ENCODE measurements around the gene EHF. TPM values are rescaled to one million over a fixed set of nuclear protein-coding genes. Genes with fewer than 3 reads are reported as not detected.

Gene EHF
- total and polyA plus RNA-seq, 2 experiments from 2014 or later: 5.8 to 9.0 TPM

- no peak for DNase-seq (ENCODE audit: low spot score)
- 100% methylated on average over 1 of the region's 1 CpG for WGBS (ENCODE audit: low lambda C conversion rate, missing lambda C conversion rate)
- Histone ChIP-seq H3K27me3 (no peaks in the 10 kb centered on the region), H3K9me3 (ENCODE audit: low read depth) (no peaks in the 10 kb centered on the region), H2AFZ (no peak overlapping the region), H3K36me3 (replicated peaks; ENCODE audit: insufficient read depth, low read depth) (no peaks in the 10 kb centered on the region), H3K27ac (no peak overlapping the region), H3K4me3 (no peak overlapping the region), H3K9me2 (replicated peaks; ENCODE audit: insufficient read depth) (no peaks in the 10 kb centered on the region), H3K79me2 (no peaks in the 10 kb centered on the region), H4K20me1 (ENCODE audit: insufficient read depth, poor library complexity, severe bottlenecking) (no peaks in the 10 kb centered on the region), H3K4me1 (ENCODE audit: insufficient read depth) (no peaks in the 10 kb centered on the region), H3K4me2 (no peak overlapping the region)
- TF ChIP-seq EZH2phosphoT487 (IDR thresholded peaks at IDR 0.05; ENCODE audit: low read depth, severe bottlenecking, unreplicated experiment): no peak
- no peak for TF ChIP-seq EZH2 (IDR thresholded peaks at IDR 0.05; ENCODE audit: borderline replicate concordance)
- TF ChIP-seq CTCF (IDR thresholded peaks at IDR 0.05; ENCODE audit: poor library complexity): no peak
Measured at GRCh38 chr11:34671117-34671516, 50.2 kb downstream of the EHF start.

- Histone ChIP-seq H3K9me3 (ENCODE audit: low read depth) (no peaks in the 10 kb centered on the region), H3K79me2 (no peaks in the 10 kb centered on the region), H3K27me3 (no peaks in the 10 kb centered on the region), H3K9me2 (replicated peaks; ENCODE audit: insufficient read depth) (no peaks in the 10 kb centered on the region), H3K36me3 (replicated peaks; ENCODE audit: insufficient read depth, low read depth) (no peaks in the 10 kb centered on the region), H3K4me1 (ENCODE audit: insufficient read depth) (no peaks in the 10 kb centered on the region), H3K4me3 (no peak overlapping the region), H3K4me2 (no peak overlapping the region), H2AFZ (no peak overlapping the region), H4K20me1 (ENCODE audit: insufficient read depth, poor library complexity, severe bottlenecking) (no peaks in the 10 kb centered on the region), H3K27ac (no peak overlapping the region)
- TF ChIP-seq EZH2 (IDR thresholded peaks at IDR 0.05; ENCODE audit: borderline replicate concordance) (no peak), EZH2phosphoT487 (IDR thresholded peaks at IDR 0.05; ENCODE audit: low read depth, severe bottlenecking, unreplicated experiment) (no peak), CTCF (IDR thresholded peaks at IDR 0.05; ENCODE audit: poor library complexity) (no peak)
- 100% methylated on average over 1 of the region's 1 CpG for WGBS (ENCODE audit: low lambda C conversion rate, missing lambda C conversion rate)
- no peak for DNase-seq (ENCODE audit: low spot score)
Measured at GRCh38 chr11:34671946-34672345, 51.1 kb downstream of the EHF start.

- WGBS (ENCODE audit: low lambda C conversion rate, missing lambda C conversion rate): 100% methylated on average over 1 of the region's 1 CpG
- no peaks in the 10 kb centered on the region for H3K79me2 ChIP-seq
- no peaks in the 10 kb centered on the region for H3K36me3 ChIP-seq (replicated peaks; ENCODE audit: insufficient read depth, low read depth)
- H3K9me3 ChIP-seq (ENCODE audit: low read depth): no peaks in the 10 kb centered on the region
- no peak for TF ChIP-seq EZH2 (IDR thresholded peaks at IDR 0.05; ENCODE audit: borderline replicate concordance)
- TF ChIP-seq CTCF (IDR thresholded peaks at IDR 0.05; ENCODE audit: poor library complexity): no peak
- no peak for TF ChIP-seq EZH2phosphoT487 (IDR thresholded peaks at IDR 0.05; ENCODE audit: low read depth, severe bottlenecking, unreplicated experiment)
- no peaks in the 10 kb centered on the region for H3K4me1 ChIP-seq (ENCODE audit: insufficient read depth)
- no peak overlapping the region for H3K4me3 ChIP-seq
- H3K9me2 ChIP-seq (replicated peaks; ENCODE audit: insufficient read depth): no peaks in the 10 kb centered on the region
- H2AFZ ChIP-seq: no peak overlapping the region
- no peak for DNase-seq (ENCODE audit: low spot score)
- H3K27me3 ChIP-seq: no peaks in the 10 kb centered on the region
- H4K20me1 ChIP-seq (ENCODE audit: insufficient read depth, poor library complexity, severe bottlenecking): no peaks in the 10 kb centered on the region
- H3K27ac ChIP-seq: no peak overlapping the region
- no peak overlapping the region for H3K4me2 ChIP-seq
Measured at GRCh38 chr11:34674038-34674437, 53.1 kb downstream of the EHF start.

GRCh38 chr11:34676227-34676626, 55.3 kb downstream of the EHF start:
- no peak for TF ChIP-seq CTCF (IDR thresholded peaks at IDR 0.05; ENCODE audit: poor library complexity)
- TF ChIP-seq EZH2phosphoT487 (IDR thresholded peaks at IDR 0.05; ENCODE audit: low read depth, severe bottlenecking, unreplicated experiment): no peak
- TF ChIP-seq EZH2 (IDR thresholded peaks at IDR 0.05; ENCODE audit: borderline replicate concordance): no peak
- H3K4me2 ChIP-seq: no peak overlapping the region
- no peak for DNase-seq (ENCODE audit: low spot score)
- H3K9me3 ChIP-seq (ENCODE audit: low read depth): no peaks in the 10 kb centered on the region
- no peak overlapping the region for H3K27ac ChIP-seq
- H2AFZ ChIP-seq: no peak overlapping the region
- no peaks in the 10 kb centered on the region for H3K27me3 ChIP-seq
- H3K36me3 ChIP-seq (replicated peaks; ENCODE audit: insufficient read depth, low read depth): no peaks in the 10 kb centered on the region
- WGBS (ENCODE audit: low lambda C conversion rate, missing lambda C conversion rate): 67% methylated on average over 1 of the region's 1 CpG
- no peaks in the 10 kb centered on the region for H3K4me1 ChIP-seq (ENCODE audit: insufficient read depth)
- H4K20me1 ChIP-seq (ENCODE audit: insufficient read depth, poor library complexity, severe bottlenecking): no peaks in the 10 kb centered on the region
- no peaks in the 10 kb centered on the region for H3K9me2 ChIP-seq (replicated peaks; ENCODE audit: insufficient read depth)
- no peaks in the 10 kb centered on the region for H3K79me2 ChIP-seq
- no peak overlapping the region for H3K4me3 ChIP-seq

All from hepatocyte (in vitro differentiated cells).